Measurements from ENCODE around the gene TLL1. TPM values are rescaled to one million over a fixed set of nuclear protein-coding genes. Genes with fewer than 3 reads are reported as not detected.

TLL1 gene
- total RNA-seq, 1 donor, result 19.0 TPM

DNA sequence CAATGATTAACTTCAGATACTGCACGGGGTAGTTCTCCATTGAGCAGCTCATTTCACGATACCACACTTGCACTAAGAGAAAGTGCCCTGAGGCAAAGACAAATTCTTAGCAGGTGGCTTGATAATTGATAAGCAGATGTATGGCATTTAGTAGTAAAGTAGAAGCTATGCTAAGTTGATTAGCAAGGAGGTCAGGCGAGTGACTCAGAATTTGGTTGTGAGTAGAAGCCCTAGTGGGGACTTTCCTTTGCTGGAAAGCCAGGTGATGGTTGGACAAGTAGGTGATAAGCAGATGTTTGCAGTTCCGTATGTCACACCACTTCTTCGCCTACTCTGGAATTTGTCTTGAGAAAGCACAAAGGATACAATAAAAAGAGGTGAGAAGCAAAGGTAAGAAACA lies 58.7 kb downstream of the TLL1 start:
- DNase-seq (ENCODE audit: low read depth), result no peak
- H3K4me3 ChIP-seq (ENCODE audit: low read depth, low read length), result no peak overlapping the region
- TF ChIP-seq, protein P1, sequence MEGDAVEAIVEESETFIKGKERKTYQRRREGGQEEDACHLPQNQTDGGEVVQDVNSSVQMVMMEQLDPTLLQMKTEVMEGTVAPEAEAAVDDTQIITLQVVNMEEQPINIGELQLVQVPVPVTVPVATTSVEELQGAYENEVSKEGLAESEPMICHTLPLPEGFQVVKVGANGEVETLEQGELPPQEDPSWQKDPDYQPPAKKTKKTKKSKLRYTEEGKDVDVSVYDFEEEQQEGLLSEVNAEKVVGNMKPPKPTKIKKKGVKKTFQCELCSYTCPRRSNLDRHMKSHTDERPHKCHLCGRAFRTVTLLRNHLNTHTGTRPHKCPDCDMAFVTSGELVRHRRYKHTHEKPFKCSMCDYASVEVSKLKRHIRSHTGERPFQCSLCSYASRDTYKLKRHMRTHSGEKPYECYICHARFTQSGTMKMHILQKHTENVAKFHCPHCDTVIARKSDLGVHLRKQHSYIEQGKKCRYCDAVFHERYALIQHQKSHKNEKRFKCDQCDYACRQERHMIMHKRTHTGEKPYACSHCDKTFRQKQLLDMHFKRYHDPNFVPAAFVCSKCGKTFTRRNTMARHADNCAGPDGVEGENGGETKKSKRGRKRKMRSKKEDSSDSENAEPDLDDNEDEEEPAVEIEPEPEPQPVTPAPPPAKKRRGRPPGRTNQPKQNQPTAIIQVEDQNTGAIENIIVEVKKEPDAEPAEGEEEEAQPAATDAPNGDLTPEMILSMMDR (IDR thresholded peaks at IDR 0.05; ENCODE audit: insufficient read depth, low read depth, low read length), result no peak

DNA sequence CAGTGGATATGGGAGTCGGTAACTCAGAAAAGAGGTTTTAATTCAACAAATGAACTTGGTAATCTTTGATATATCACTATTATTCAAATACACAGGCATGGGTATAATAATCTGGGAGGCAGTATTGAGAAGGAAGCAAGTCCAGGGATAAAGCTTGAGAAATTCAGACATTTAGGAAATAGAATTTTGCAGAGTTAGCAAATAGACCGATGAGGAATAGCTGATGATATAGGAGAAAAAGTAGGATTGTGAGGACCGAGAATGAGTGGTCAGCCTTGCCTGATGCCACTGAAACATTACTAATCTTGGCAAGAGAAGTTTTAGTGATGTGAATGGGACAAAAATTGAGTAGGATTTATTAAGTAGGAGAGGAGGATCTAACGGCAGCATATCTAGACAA lies 71.9 kb downstream of the TLL1 start:
- no peak for DNase-seq (ENCODE audit: low read depth)
- no peak overlapping the region for H3K4me3 ChIP-seq (ENCODE audit: low read depth, low read length)
- TF ChIP-seq, protein P1 (IDR thresholded peaks at IDR 0.05; ENCODE audit: insufficient read depth, low read depth, low read length), result no peak

DNA sequence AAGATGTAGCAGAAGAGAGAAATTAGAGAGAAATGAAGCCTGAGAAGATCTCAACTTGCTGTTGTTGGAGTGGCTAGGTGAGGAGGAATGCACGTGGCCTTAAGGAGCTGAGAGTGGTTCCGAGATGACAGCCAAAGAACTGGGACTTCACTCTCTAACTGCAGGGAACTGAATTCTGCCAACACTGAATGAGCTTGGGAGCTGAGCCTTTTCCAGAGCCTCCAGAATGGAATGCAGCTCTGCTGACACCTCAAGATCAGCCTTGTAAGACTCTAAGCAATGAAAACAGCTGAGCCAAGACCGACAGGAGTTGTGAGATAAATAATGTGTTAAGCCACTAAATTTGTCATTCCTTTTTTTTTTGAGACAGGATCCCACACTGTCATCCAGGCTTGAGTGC lies 73.0 kb downstream of the TLL1 start:
- DNase-seq (ENCODE audit: low read depth), result no peak
- TF ChIP-seq, protein P1 (IDR thresholded peaks at IDR 0.05; ENCODE audit: insufficient read depth, low read depth, low read length), result no peak
- no peak overlapping the region for H3K4me3 ChIP-seq (ENCODE audit: low read depth, low read length)

DNA sequence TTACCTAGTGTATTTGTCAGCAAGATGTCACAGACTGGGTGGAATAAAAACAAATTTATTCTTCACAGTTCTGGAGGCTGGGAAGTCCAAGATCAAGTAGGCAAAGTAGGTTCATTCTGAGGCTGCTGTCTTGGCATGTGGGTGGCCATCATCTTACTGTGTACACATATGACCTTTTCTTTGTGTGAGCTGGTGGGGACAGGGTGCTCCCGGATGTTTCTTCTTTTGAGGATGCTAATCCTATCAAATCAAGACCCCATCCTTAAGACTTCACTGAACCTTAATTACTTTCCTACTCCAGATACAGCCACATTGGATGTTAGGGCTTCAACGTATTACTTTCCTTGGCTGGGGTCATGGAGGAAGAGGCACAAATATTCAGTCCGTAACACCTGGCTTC lies 74.0 kb downstream of the TLL1 start:
- no peak overlapping the region for H3K4me3 ChIP-seq (ENCODE audit: low read depth, low read length)
- TF ChIP-seq, protein P1 (IDR thresholded peaks at IDR 0.05; ENCODE audit: insufficient read depth, low read depth, low read length), result no peak
- DNase-seq (ENCODE audit: low read depth), result no peak

DNA sequence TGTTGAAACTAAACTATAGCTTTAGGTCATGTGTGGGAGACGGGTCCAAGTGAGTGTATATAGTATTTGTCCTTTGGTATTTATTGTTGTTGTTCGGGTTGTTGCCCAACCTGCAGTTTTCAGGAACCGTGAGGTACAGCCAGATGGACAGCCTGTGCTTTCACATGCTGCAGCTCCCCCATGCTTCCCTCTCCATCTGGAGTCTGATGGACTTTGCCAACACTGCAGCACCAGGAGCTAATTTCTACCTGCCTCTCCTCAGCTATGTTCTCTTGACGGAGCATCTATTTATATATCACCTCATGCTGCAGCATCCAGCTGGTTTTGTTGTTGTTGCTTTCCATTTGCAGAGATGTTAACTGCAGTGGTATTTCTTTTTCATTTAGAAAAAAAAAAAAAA lies 80.1 kb downstream of the TLL1 start:
- TF ChIP-seq, protein P1 (IDR thresholded peaks at IDR 0.05; ENCODE audit: insufficient read depth, low read depth, low read length), result no peak
- DNase-seq (ENCODE audit: low read depth), result no peak
- no peak overlapping the region for H3K4me3 ChIP-seq (ENCODE audit: low read depth, low read length)

DNA sequence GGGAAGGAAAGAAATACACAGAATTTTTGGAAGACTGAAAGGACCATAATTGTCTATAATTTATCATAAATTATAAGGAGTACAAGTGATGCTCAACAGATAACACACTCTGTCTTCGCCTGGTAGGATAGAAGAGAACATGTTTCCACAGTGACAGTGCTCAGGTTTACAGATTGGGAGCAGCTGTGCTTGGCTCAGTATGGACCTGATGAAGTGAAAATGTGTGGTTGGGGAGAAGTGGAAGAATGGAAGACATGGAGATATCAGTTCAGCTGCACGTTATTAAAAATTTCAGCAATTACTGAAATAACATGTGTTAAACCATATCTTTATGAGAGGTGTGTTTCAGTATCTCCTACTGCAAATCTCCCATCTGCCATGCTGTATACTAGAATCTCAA lies 90.6 kb downstream of the TLL1 start:
- TF ChIP-seq, protein P1 (IDR thresholded peaks at IDR 0.05; ENCODE audit: insufficient read depth, low read depth, low read length), result no peak
- DNase-seq (ENCODE audit: low read depth), result no peak
- no peak overlapping the region for H3K4me3 ChIP-seq (ENCODE audit: low read depth, low read length)

DNA sequence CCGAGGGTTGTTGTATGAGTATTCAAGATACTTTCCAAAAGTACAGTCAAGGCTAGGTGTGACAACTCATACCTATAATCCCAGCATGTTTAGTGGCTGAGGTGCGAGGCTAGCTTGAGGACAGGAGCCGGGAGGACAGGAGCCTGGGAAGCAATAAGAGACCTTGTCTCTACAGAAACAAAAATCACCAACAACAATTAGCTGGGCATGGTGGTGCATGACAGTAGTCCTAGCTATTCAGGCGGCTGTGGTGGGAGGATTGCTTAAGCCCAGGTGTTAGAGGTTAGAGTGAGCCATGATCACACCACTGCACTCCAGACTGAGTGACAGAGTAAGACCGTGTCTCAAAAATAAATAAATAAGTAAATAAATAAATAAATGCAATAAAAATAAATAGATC lies 91.6 kb downstream of the TLL1 start:
- DNase-seq (ENCODE audit: low read depth), result no peak
- no peak overlapping the region for H3K4me3 ChIP-seq (ENCODE audit: low read depth, low read length)
- TF ChIP-seq, protein P1 (IDR thresholded peaks at IDR 0.05; ENCODE audit: insufficient read depth, low read depth, low read length), result no peak

All from fibroblast of villous mesenchyme (primary cell).